ENCODE results near the gene ELK1.

ELK1 gene

DNA sequence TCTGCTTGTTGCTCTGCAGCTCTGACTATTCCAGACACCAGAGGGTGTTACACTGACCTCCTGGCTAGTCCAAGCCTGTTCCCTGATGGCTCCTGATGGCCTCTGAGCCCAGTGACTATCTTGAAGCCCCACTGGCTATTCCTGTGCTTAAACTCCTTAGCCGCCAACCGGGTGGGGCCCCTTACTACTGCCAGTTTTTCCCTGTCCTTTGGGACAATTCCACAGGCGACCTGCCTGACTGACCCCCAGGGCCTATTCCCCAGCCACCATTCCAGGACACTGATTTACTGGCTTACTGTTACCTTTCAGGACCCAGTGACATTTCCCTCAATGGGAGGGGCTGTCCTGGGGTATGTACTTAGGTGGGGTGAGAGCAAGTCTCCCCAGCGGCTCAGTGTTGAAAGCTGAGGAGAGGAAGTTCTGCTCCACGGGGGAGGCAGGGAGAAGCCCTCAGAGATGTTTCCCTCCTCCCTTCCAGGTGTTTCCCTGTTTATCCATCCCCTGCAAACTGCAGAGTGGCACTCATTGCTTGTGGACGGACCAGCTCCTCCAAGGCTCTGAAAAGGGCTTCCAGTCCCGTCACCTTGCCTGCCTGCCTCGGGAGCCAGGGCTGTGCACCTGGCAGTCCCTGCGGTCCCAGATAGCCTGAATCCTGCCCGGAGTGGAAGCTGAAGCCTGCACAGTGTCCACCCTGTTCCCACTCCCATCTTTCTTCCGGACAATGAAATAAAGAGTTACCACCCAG lies 64.1 kb downstream of the ELK1 start:
- H3F3A ChIP-seq (ENCODE audit: control insufficient read depth, insufficient read depth), result no peaks in the 10 kb centered on the region
- H3K4me2 ChIP-seq (ENCODE audit: low read length), result no peak overlapping the region
- no peaks in the 10 kb centered on the region for H3K36me3 ChIP-seq (ENCODE audit: control insufficient read depth, low read length)
- no peaks in the 10 kb centered on the region for H4K20me1 ChIP-seq (ENCODE audit: control insufficient read depth, insufficient read depth, low read depth, low read length)
- no peak overlapping the region for H3K4me3 ChIP-seq (ENCODE audit: low read length)
- H3K27me3 ChIP-seq (ENCODE audit: control insufficient read depth, low read length), result peaks cover 3% of the 10 kb centered on the region; the same call in 1 of the 2 replicates
- H3K79me2 ChIP-seq (ENCODE audit: control insufficient read depth, low read length), result no peaks in the 10 kb centered on the region
- no peaks in the 10 kb centered on the region for H3K9me3 ChIP-seq (ENCODE audit: control insufficient read depth, insufficient read depth, low read length)
- H3K27ac ChIP-seq (ENCODE audit: low read depth, low read length), result no peak overlapping the region
- H3K9me2 ChIP-seq (replicated peaks; ENCODE audit: control insufficient read depth, low read length), result no peaks in the 10 kb centered on the region
- no peak for TF ChIP-seq EZH2phosphoT487 (IDR thresholded peaks at IDR 0.05; ENCODE audit: borderline replicate concordance, low read length)
- no peaks in the 10 kb centered on the region for H3K4me1 ChIP-seq (ENCODE audit: control insufficient read depth, low read length)
